K562 (cell line): ENCODE measurements around the gene BSCL2.

ENCODE experiments used
- ATF6 ChIP-seq: sonication (generic); formaldehyde crosslinking; IDR thresholded peaks from 2 replicates; pipeline ENCODE4 v1.4.0; 2020; ENCODE audit warnings: mild to moderate bottlenecking, missing genetic modification reagents
- CBX5 ChIP-seq: IDR thresholded peaks from 2 replicates; pipeline ENCODE4 v1.6.1; 2014; ENCODE audit warnings: low read depth, borderline replicate concordance
- CTCF ChIP-seq, 3 experiments: IDR thresholded peaks in 2 of 3; conservative IDR thresholded peaks in 1 of 3; 2 replicates each; pipeline ENCODE4 v1.5.1; 2011 to 2012; ENCODE audit warnings: low read length in 3 of 3, mild to moderate bottlenecking in 3 of 3, control low read depth in 2 of 3, improper control_type of control experiment in 1 of 3, inconsistent platforms in 1 of 3, low read depth in 1 of 3, mixed read lengths in 1 of 3, moderate library complexity in 1 of 3; ENCODE audit not compliant: insufficient read depth in 2 of 3
- FOXK1 ChIP-seq: sonication (generic); formaldehyde crosslinking; IDR thresholded peaks from 2 replicates; pipeline ENCODE4 v1.8.0; 2022; ENCODE audit warnings: missing genetic modification reagents, mild to moderate bottlenecking, borderline replicate concordance
- KDM1A ChIP-seq, 2 experiments: fragments of 450-650 bp; IDR thresholded peaks; 2 replicates each; pipeline ENCODE4 v1.6.1; 2016; ENCODE audit warnings: mild to moderate bottlenecking in 2 of 2
- MYC ChIP-seq, 2 experiments: fragments of 250-450 bp in 1 of 2; sonication (Bioruptor Pico) in 1 of 2; IDR thresholded peaks; 2 replicates each; pipeline versions ENCODE4 v1.5.1 to v1.6.1; 2012 to 2021; ENCODE audit warnings: low read depth in 2 of 2, borderline replicate concordance in 1 of 2, improper control_type of control experiment in 1 of 2, low read length in 1 of 2, mild to moderate bottlenecking in 1 of 2, moderate library complexity in 1 of 2
- NFXL1 ChIP-seq: fragments of 450-650 bp; formaldehyde crosslinking; IDR thresholded peaks from 2 replicates; pipeline ENCODE4 v1.4.0; 2021; ENCODE audit warnings: mild to moderate bottlenecking
- PHF8 ChIP-seq: fragments of 200-600 bp; sonication (generic); IDR thresholded peaks from 2 replicates; pipeline ENCODE4 v1.6.1; 2012; ENCODE audit warnings: mixed run types, mild to moderate bottlenecking, inconsistent platforms, low read length, moderate library complexity, borderline replicate concordance
- POLR2AphosphoS5 ChIP-seq: IDR thresholded peaks from 2 replicates; pipeline ENCODE4 v1.6.1; 2011; ENCODE audit warnings: mild to moderate bottlenecking, low read depth, low read length, moderate library complexity; ENCODE audit not compliant: control insufficient read depth, insufficient read depth
- YY1 ChIP-seq, 3 experiments: IDR thresholded peaks; 2 replicates each; pipeline ENCODE4 v1.6.1; 2011; ENCODE audit warnings: low read length in 2 of 3, mild to moderate bottlenecking in 2 of 3, moderate library complexity in 2 of 3, borderline replicate concordance in 1 of 3, control low read depth in 1 of 3, low read depth in 1 of 3; ENCODE audit not compliant: insufficient read depth in 3 of 3, insufficient replicate concordance in 2 of 3, control insufficient read depth in 1 of 3, insufficient read length in 1 of 3; ENCODE audit errors: extremely low read depth in 1 of 3

GRCh38 chr11:62702246-62702645 is 5.0 kb downstream of the BSCL2 start:
- TF ChIP-seq KDM1A (IDR thresholded peaks at IDR 0.05) (no peak), YY1 (IDR thresholded peaks at IDR 0.05; ENCODE audit: borderline replicate concordance in 1 of 3, control insufficient read depth in 1 of 3, extremely low read depth in 1 of 3, insufficient read depth in 3 of 3, insufficient read length in 1 of 3, insufficient replicate concordance in 2 of 3, low read depth in 1 of 3, low read length in 2 of 3) (no peak), ATF6 (CRISPR knock-in tag) (no peak), NFXL1 (CRISPR knock-in tag) (no peak), MYC (IDR thresholded peaks at IDR 0.05; ENCODE audit: low read depth, low read length) (no peak), MYC (CRISPR knock-in tag; IDR thresholded peaks at IDR 0.05; ENCODE audit: borderline replicate concordance, low read depth) (no peak), CBX5 (no peak), CTCF (IDR thresholded peaks at IDR 0.05 in 2 of 3, conservative IDR thresholded peaks at IDR 0.05 in 1 of 3; ENCODE audit: insufficient read depth in 2 of 3, low read depth in 1 of 3, low read length in 3 of 3) (no peak), POLR2AphosphoS5 (no peak), FOXK1 (CRISPR knock-in tag) (no peak), PHF8 (no peak)
